ENCODE results near the gene PDE8B.

DNA sequence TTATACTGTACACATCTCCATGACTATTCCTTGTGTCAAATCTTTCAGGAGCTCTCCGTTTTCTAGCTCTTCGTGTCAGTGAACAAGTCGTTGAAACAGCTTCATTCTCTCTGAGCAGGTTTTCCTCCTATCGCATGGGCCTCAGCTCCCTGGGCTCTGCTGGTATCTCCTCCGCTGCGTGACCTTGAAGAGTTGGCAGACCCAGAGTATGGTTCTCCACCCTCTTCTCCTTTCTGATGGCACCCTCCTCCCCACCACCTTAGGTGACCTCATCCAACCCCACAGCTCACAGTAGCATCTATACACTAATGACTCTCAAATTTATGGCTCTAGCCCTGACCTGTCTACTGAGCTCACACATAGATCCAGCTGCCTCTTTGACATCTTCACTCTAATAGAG is 36.0 kb upstream of the PDE8B start:
- TF ChIP-seq, protein P1, sequence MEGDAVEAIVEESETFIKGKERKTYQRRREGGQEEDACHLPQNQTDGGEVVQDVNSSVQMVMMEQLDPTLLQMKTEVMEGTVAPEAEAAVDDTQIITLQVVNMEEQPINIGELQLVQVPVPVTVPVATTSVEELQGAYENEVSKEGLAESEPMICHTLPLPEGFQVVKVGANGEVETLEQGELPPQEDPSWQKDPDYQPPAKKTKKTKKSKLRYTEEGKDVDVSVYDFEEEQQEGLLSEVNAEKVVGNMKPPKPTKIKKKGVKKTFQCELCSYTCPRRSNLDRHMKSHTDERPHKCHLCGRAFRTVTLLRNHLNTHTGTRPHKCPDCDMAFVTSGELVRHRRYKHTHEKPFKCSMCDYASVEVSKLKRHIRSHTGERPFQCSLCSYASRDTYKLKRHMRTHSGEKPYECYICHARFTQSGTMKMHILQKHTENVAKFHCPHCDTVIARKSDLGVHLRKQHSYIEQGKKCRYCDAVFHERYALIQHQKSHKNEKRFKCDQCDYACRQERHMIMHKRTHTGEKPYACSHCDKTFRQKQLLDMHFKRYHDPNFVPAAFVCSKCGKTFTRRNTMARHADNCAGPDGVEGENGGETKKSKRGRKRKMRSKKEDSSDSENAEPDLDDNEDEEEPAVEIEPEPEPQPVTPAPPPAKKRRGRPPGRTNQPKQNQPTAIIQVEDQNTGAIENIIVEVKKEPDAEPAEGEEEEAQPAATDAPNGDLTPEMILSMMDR (IDR thresholded peaks at IDR 0.05): no peak
- no peak for TF ChIP-seq POLR2A (IDR thresholded peaks at IDR 0.05)

Measured in vagina (tissue), 2 donors.